ENCODE measurements around the gene RGS17. TPM values are rescaled to one million over a fixed set of nuclear protein-coding genes. Genes with fewer than 3 reads are reported as not detected.

The RGS17 gene
- total RNA-seq, 4 donors from 2014 or later = 0.08 to 0.16 TPM; not detected in 2

- H3K4me3 ChIP-seq (ENCODE audit: low read depth, poor library complexity, severe bottlenecking) = no peak overlapping the region
- intact Hi-C loops (cut with DNase I; ENCODE audit: low total_unique reads) = no loop called here
- no peak for TF ChIP-seq POLR2A (IDR thresholded peaks at IDR 0.05)
- TF ChIP-seq, protein P1, sequence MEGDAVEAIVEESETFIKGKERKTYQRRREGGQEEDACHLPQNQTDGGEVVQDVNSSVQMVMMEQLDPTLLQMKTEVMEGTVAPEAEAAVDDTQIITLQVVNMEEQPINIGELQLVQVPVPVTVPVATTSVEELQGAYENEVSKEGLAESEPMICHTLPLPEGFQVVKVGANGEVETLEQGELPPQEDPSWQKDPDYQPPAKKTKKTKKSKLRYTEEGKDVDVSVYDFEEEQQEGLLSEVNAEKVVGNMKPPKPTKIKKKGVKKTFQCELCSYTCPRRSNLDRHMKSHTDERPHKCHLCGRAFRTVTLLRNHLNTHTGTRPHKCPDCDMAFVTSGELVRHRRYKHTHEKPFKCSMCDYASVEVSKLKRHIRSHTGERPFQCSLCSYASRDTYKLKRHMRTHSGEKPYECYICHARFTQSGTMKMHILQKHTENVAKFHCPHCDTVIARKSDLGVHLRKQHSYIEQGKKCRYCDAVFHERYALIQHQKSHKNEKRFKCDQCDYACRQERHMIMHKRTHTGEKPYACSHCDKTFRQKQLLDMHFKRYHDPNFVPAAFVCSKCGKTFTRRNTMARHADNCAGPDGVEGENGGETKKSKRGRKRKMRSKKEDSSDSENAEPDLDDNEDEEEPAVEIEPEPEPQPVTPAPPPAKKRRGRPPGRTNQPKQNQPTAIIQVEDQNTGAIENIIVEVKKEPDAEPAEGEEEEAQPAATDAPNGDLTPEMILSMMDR (IDR thresholded peaks at IDR 0.05) = no peak
- no peak for DNase-seq (ENCODE audit: low spot score in 2 of 2)
- WGBS, 2 donors = 94 to 95% methylated on average over 3 of the region's 3 CpGs
These were observed 82.5 kb downstream of the RGS17 start for GRCh38 chr6:153048631-153049030.

GRCh38 chr6:153047386-153047785 lies 83.7 kb downstream of the RGS17 start:
- intact Hi-C loops (cut with DNase I; ENCODE audit: low total_unique reads) = no loop called here
- no peak overlapping the region for H3K4me3 ChIP-seq (ENCODE audit: low read depth, poor library complexity, severe bottlenecking)
- no peak for TF ChIP-seq POLR2A (IDR thresholded peaks at IDR 0.05)
- TF ChIP-seq, protein P1 (IDR thresholded peaks at IDR 0.05) = no peak
- WGBS, 2 donors = 44% methylated on average over 2 of the region's 2 CpGs
- DNase-seq (ENCODE audit: low spot score in 2 of 2) = no peak

- no peak for DNase-seq (ENCODE audit: low spot score in 2 of 2)
These were observed 85.8 kb downstream of the RGS17 start for GRCh38 chr6:153045271-153045670.

DNA sequence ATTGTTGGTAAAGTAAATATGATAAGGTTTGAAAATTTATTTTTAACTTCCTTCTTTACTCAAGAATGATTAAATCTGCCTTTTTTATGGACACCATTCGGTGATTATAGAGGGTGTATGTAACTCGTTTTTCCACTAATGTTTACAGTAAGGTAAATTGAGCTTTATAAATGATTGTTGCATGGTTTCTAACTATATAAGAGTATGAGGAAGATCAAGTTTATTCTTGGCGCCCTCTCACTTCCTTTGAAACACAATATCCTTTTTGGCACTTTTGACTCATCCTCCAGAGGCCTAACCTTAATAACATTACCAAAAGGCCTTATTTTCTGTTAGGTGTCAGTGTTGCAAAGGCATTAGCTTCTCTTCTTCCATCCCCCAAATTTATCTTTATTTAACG lies 86.8 kb downstream of the RGS17 start:
- no peak for DNase-seq (ENCODE audit: low spot score in 2 of 2)
- intact Hi-C loops (cut with DNase I; ENCODE audit: low total_unique reads) = no loop called here
- no peak overlapping the region for H3K4me3 ChIP-seq (ENCODE audit: low read depth, poor library complexity, severe bottlenecking)
- 60 to 68% methylated on average over 4 of the region's 4 CpGs for WGBS, 2 donors
- TF ChIP-seq POLR2A (IDR thresholded peaks at IDR 0.05) = no peak
- TF ChIP-seq, protein P1 (IDR thresholded peaks at IDR 0.05) = no peak

More at GRCh38 chr6:153045271-153045670, 85.8 kb downstream of the RGS17 start:
- intact Hi-C loops (cut with DNase I; ENCODE audit: low total_unique reads) = no loop called here
- no peak for TF ChIP-seq POLR2A (IDR thresholded peaks at IDR 0.05)
- TF ChIP-seq, protein P1 (IDR thresholded peaks at IDR 0.05) = no peak
- no peak overlapping the region for H3K4me3 ChIP-seq (ENCODE audit: low read depth, poor library complexity, severe bottlenecking)

GRCh38 chr6:153043719-153044118 lies 87.4 kb downstream of the RGS17 start:
- DNase-seq (ENCODE audit: low spot score in 2 of 2) = no peak
- H3K4me3 ChIP-seq (ENCODE audit: low read depth, poor library complexity, severe bottlenecking) = no peak overlapping the region
- no peak for TF ChIP-seq POLR2A (IDR thresholded peaks at IDR 0.05)
- TF ChIP-seq, protein P1 (IDR thresholded peaks at IDR 0.05) = no peak
- 78% methylated on average over 3 of the region's 3 CpGs for WGBS, 2 donors
- intact Hi-C loops (cut with DNase I; ENCODE audit: low total_unique reads) = no loop called here

GRCh38 chr6:153038378-153039057 lies 92.6 kb downstream of the RGS17 start:
- no peak for TF ChIP-seq POLR2A (IDR thresholded peaks at IDR 0.05)
- TF ChIP-seq, protein P1 (IDR thresholded peaks at IDR 0.05) = no peak
- intact Hi-C loops (cut with DNase I; ENCODE audit: low total_unique reads) = no loop called here

More at GRCh38 chr6:153038378-153039057, 92.6 kb downstream of the RGS17 start:
- WGBS, 2 donors = 61% methylated on average over 4 of the region's 4 CpGs
- no peak for DNase-seq (ENCODE audit: low spot score in 2 of 2)
- H3K4me3 ChIP-seq (ENCODE audit: low read depth, poor library complexity, severe bottlenecking) = no peak overlapping the region

Data from lower leg skin (tissue), 4 donors.